ENCODE data around the gene RAF1. TPM values are rescaled to one million over a fixed set of nuclear protein-coding genes. Genes with fewer than 3 reads are reported as not detected.

Gene RAF1
- total RNA-seq, 3 donors from 2014 or later (not counting 1 experiment from before 2014, with no cell fraction given) = 142 to 168 (median 156) TPM

- DNase-seq (no peak), ATAC-seq (no peak)
- Histone ChIP-seq H3K9me3 (ENCODE audit: control insufficient read depth, insufficient read depth, low read length) (peaks cover 6% of the 10 kb centered on the region), H3K4me1 (ENCODE audit: control insufficient read depth, insufficient read depth, low read length) (peaks cover 3% of the 10 kb centered on the region), H3K27me3 (ENCODE audit: control insufficient read depth, insufficient read depth, low read length) (no peaks in the 10 kb centered on the region), H3K36me3 (ENCODE audit: control insufficient read depth, insufficient read depth, low read length) (no peaks in the 10 kb centered on the region), H3K4me3 (ENCODE audit: low read length) (no peak overlapping the region), H3K27ac (ENCODE audit: low read length) (no peak overlapping the region)
- Mint-ChIP-seq H3K4me3 (no peak overlapping the region), H3K4me1 (peaks cover 59 to 62% of the 10 kb centered on the region in 2 donors), H3K9me3 (peaks cover 5% of the 10 kb centered on the region in 2 donors), H3K27me3 (ENCODE audit: low read depth in 2 of 2) (no peaks in the 10 kb centered on the region), H3K36me3 (peaks cover 13% of the 10 kb centered on the region), H3K27ac (peak overlapping the region in 1 of 2 donors; percentile 69)
- 100% methylated on average over 1 of the region's 1 CpG for WGBS (ENCODE audit: insufficient coverage)
- intact Hi-C loops (cut with micrococcal nuclease) = no loop called here
- TF ChIP-seq CTCF (IDR thresholded peaks at IDR 0.05) = no peak
Measured at GRCh38 chr3:12562451-12562850, 101.5 kb downstream of the RAF1 start.

GRCh38 chr3:12561397-12561796, 102.5 kb downstream of the RAF1 start:
- Histone ChIP-seq H3K36me3 (ENCODE audit: control insufficient read depth, insufficient read depth, low read length) (no peaks in the 10 kb centered on the region), H3K27ac (ENCODE audit: low read length) (no peak overlapping the region), H3K4me1 (ENCODE audit: control insufficient read depth, insufficient read depth, low read length) (peaks cover 6% of the 10 kb centered on the region), H3K4me3 (ENCODE audit: low read length) (no peak overlapping the region), H3K27me3 (ENCODE audit: control insufficient read depth, insufficient read depth, low read length) (no peaks in the 10 kb centered on the region), H3K9me3 (ENCODE audit: control insufficient read depth, insufficient read depth, low read length) (peaks cover 6% of the 10 kb centered on the region)
- Mint-ChIP-seq H3K9me3 (peaks cover 0 to 2% of the 10 kb centered on the region in 2 donors), H3K27me3 (ENCODE audit: low read depth in 2 of 2) (no peaks in the 10 kb centered on the region), H3K27ac (no peak overlapping the region), H3K4me3 (no peak overlapping the region), H3K36me3 (peaks cover 5% of the 10 kb centered on the region), H3K4me1 (peaks cover 65% of the 10 kb centered on the region in 2 donors)
- 93% methylated on average over 2 of the region's 2 CpGs for WGBS (ENCODE audit: insufficient coverage)
- intact Hi-C loops (cut with micrococcal nuclease) = no loop called here
- DNase-seq (no peak), ATAC-seq (no peak)
- TF ChIP-seq CTCF (IDR thresholded peaks at IDR 0.05) = no peak

GRCh38 chr3:12560505-12561190, 103.3 kb downstream of the RAF1 start:
- H3K27ac Mint-ChIP-seq = peak overlapping the region in 1 of 2 donors; percentile 44
- H3K9me3 Mint-ChIP-seq = no peaks in the 10 kb centered on the region
- no peak overlapping the region for H3K4me3 Mint-ChIP-seq
- H3K36me3 Mint-ChIP-seq = no peaks in the 10 kb centered on the region
- H3K4me3 ChIP-seq (ENCODE audit: low read length) = no peak overlapping the region
- H3K4me1 ChIP-seq (ENCODE audit: control insufficient read depth, insufficient read depth, low read length) = peaks cover 14% of the 10 kb centered on the region
- peaks cover 2% of the 10 kb centered on the region for H3K27me3 ChIP-seq (ENCODE audit: control insufficient read depth, insufficient read depth, low read length)
- TF ChIP-seq CTCF (IDR thresholded peaks at IDR 0.05) = no peak
- peaks cover 1% of the 10 kb centered on the region for H3K9me3 ChIP-seq (ENCODE audit: control insufficient read depth, insufficient read depth, low read length)
- H3K36me3 ChIP-seq (ENCODE audit: control insufficient read depth, insufficient read depth, low read length) = no peaks in the 10 kb centered on the region
- no peak overlapping the region for H3K27ac ChIP-seq (ENCODE audit: low read length)
- ATAC-seq (no peak), DNase-seq (no peak)
- intact Hi-C loops (cut with micrococcal nuclease) = no loop called here
- peaks cover 69 to 73% of the 10 kb centered on the region in 2 donors for H3K4me1 Mint-ChIP-seq
- WGBS (ENCODE audit: insufficient coverage) = 81% methylated on average over 5 of the region's 5 CpGs
- peaks cover 1 to 3% of the 10 kb centered on the region in 2 donors for H3K27me3 Mint-ChIP-seq (ENCODE audit: low read depth in 2 of 2)

- peaks cover 14% of the 10 kb centered on the region for H3K4me1 ChIP-seq (ENCODE audit: control insufficient read depth, insufficient read depth, low read length)
- no peak for DNase-seq
- H3K27ac Mint-ChIP-seq = peak overlapping the region in 1 of 2 donors; percentile 34
- peaks cover 63 to 66% of the 10 kb centered on the region in 2 donors for H3K4me1 Mint-ChIP-seq
- H3K27ac ChIP-seq (ENCODE audit: low read length) = no peak overlapping the region
- H3K27me3 Mint-ChIP-seq (ENCODE audit: low read depth in 2 of 2) = peaks cover 12 to 13% of the 10 kb centered on the region in 2 donors
- H3K4me3 ChIP-seq (ENCODE audit: low read length) = no peak overlapping the region
- no peaks in the 10 kb centered on the region for H3K9me3 ChIP-seq (ENCODE audit: control insufficient read depth, insufficient read depth, low read length)
- intact Hi-C loops (cut with micrococcal nuclease) = no loop called here
- peaks cover 4% of the 10 kb centered on the region for H3K27me3 ChIP-seq (ENCODE audit: control insufficient read depth, insufficient read depth, low read length)
- WGBS (ENCODE audit: insufficient coverage) = 92% methylated on average over 3 of the region's 3 CpGs
- TF ChIP-seq CTCF (IDR thresholded peaks at IDR 0.05) = no peak
- H3K36me3 ChIP-seq (ENCODE audit: control insufficient read depth, insufficient read depth, low read length) = no peaks in the 10 kb centered on the region
- H3K9me3 Mint-ChIP-seq = no peaks in the 10 kb centered on the region
- no peaks in the 10 kb centered on the region for H3K36me3 Mint-ChIP-seq
- H3K4me3 Mint-ChIP-seq = peak overlapping the region; percentile 40
- ATAC-seq = no peak
Measured at GRCh38 chr3:12559520-12559919, 104.4 kb downstream of the RAF1 start.

Measured in natural killer cell (primary cell).